Ishikawa (cell line): Measurements from ENCODE around the gene CACNB4.
A peak's percentile ranks its signal among the peaks of the same experiment; 100 is the strongest.

Experiments used
- CEBPB ChIP-seq: IDR thresholded peaks from 2 replicates; pipeline ENCODE4 v1.6.1; 2012
- CREB1 ChIP-seq: IDR thresholded peaks from 2 replicates; pipeline ENCODE4 v1.6.1; 2012; ENCODE audit warnings: low read depth
- EGR1 ChIP-seq: IDR thresholded peaks from 2 replicates; pipeline ENCODE4 v1.6.1; 2012
- EP300 ChIP-seq: IDR thresholded peaks from 2 replicates; pipeline ENCODE4 v1.6.1; 2012; ENCODE audit warnings: borderline replicate concordance
- FOXM1 ChIP-seq: IDR thresholded peaks from 2 replicates; pipeline ENCODE4 v1.6.1; 2012; ENCODE audit warnings: low read depth, borderline replicate concordance
- MAX ChIP-seq: IDR thresholded peaks from 2 replicates; pipeline ENCODE4 v1.6.1; 2012
- RAD21 ChIP-seq: IDR thresholded peaks from 2 replicates; pipeline ENCODE4 v1.6.1; 2012; ENCODE audit warnings: low read depth
- REST ChIP-seq: IDR thresholded peaks from 2 replicates; pipeline ENCODE4 v1.6.1; 2012; ENCODE audit warnings: low read depth, mild to moderate bottlenecking
- TAF1 ChIP-seq: IDR thresholded peaks from 2 replicates; pipeline ENCODE4 v1.6.1; 2012; ENCODE audit warnings: low read depth, mild to moderate bottlenecking
- TCF12 ChIP-seq: IDR thresholded peaks from 2 replicates; pipeline ENCODE4 v1.6.1; 2012; ENCODE audit warnings: low read depth
- USF1 ChIP-seq: IDR thresholded peaks from 2 replicates; pipeline ENCODE4 v1.6.1; 2012
- YY1 ChIP-seq: IDR thresholded peaks from 2 replicates; pipeline ENCODE4 v1.6.1; 2012; ENCODE audit warnings: low read depth

- TF ChIP-seq CREB1 (no peak), FOXM1 (no peak), MAX (no peak), RAD21 (peak; percentile 91), CEBPB (no peak), EGR1 (no peak), TAF1 (no peak), EP300 (no peak), REST (no peak), YY1 (no peak), USF1 (no peak), TCF12 (no peak)
These were observed 62.0 kb downstream of the CACNB4 start for GRCh38 chr2:152036611-152037469.
